GM23338 (cell line): ENCODE results near the gene FN3KRP. TPM values are rescaled to one million over a fixed set of nuclear protein-coding genes. Genes with fewer than 3 reads are reported as not detected.

ENCODE experiments used
- ATAC-seq: fragments of 200-7000 bp; cut with Tn5 transposase; 3 replicates; pipeline ENCODE4 v1.9.1; 2020
- DNase-seq: peaks from one replicate; pipeline ENCODE4 v3.0.0-alpha.2; 2015; ENCODE audit warnings: low spot score
- H2AFZ ChIP-seq: fragments of 200-600 bp; sonication (generic); 2 replicates; pipeline ENCODE4 v1.8.0; 2016; ENCODE audit warnings: antibody characterized with exemption, mild to moderate bottlenecking, moderate library complexity
- H3F3A ChIP-seq: fragments of 200-600 bp; sonication (generic); replicated peaks from 2 replicates; pipeline ENCODE4 v1.8.0; 2017; ENCODE audit warnings: antibody characterized with exemption, mixed run types, low read depth
- H3K27ac ChIP-seq: fragments of 200-600 bp; sonication (generic); 2 replicates; pipeline ENCODE4 v1.6.1; 2016; ENCODE audit warnings: low read depth
- H3K27me3 ChIP-seq: fragments of 200-600 bp; sonication (generic); 2 replicates; pipeline ENCODE4 v1.8.0; 2016; ENCODE audit warnings: mild to moderate bottlenecking, mixed run types, moderate library complexity; ENCODE audit not compliant: insufficient read depth
- H3K36me3 ChIP-seq: fragments of 200-600 bp; sonication (generic); 2 replicates; pipeline ENCODE4 v1.8.0; 2016; ENCODE audit warnings: mild to moderate bottlenecking; ENCODE audit not compliant: insufficient read depth
- H3K4me1 ChIP-seq: fragments of 200-600 bp; sonication (generic); 2 replicates; pipeline ENCODE4 v1.8.0; 2016; ENCODE audit warnings: mild to moderate bottlenecking, moderate library complexity; ENCODE audit not compliant: insufficient read depth
- H3K4me2 ChIP-seq: fragments of 200-600 bp; sonication (generic); 2 replicates; pipeline ENCODE4 v1.7.1; 2017; ENCODE audit warnings: mixed run types
- H3K4me3 ChIP-seq: fragments of 200-600 bp; sonication (generic); 2 replicates; pipeline ENCODE4 v1.6.1; 2016; ENCODE audit warnings: mixed run types
- H3K79me2 ChIP-seq: fragments of 200-600 bp; sonication (generic); replicated peaks from 2 replicates; pipeline ENCODE4 v1.8.0; 2017; ENCODE audit warnings: mild to moderate bottlenecking; ENCODE audit not compliant: insufficient read depth
- H3K9me2 ChIP-seq: fragments of 200-600 bp; sonication (generic); 2 replicates; pipeline ENCODE4 v1.8.0; 2017; ENCODE audit not compliant: insufficient read depth
- H4K20me1 ChIP-seq: fragments of 200-600 bp; sonication (generic); replicated peaks from 2 replicates; pipeline ENCODE4 v1.8.0; 2017; ENCODE audit warnings: mild to moderate bottlenecking; ENCODE audit not compliant: insufficient read depth
- H3K27ac Mint-ChIP-seq: 2 replicates; pipeline ENCODE4 v1.8.0; 2020; ENCODE audit warnings: inconsistent platforms, mild to moderate bottlenecking, moderate library complexity, mixed read lengths
- H3K27me3 Mint-ChIP-seq: 3 replicates; pipeline ENCODE4 v1.8.0; 2022; ENCODE audit warnings: low read depth, mild to moderate bottlenecking, moderate library complexity, mixed read lengths, inconsistent platforms; ENCODE audit not compliant: insufficient read depth, poor library complexity
- H3K36me3 Mint-ChIP-seq: 3 replicates; pipeline ENCODE4 v1.8.0; 2021; ENCODE audit warnings: low read depth, mild to moderate bottlenecking, inconsistent platforms, moderate library complexity, mixed read lengths
- H3K4me1 Mint-ChIP-seq: 3 replicates; pipeline ENCODE4 v1.8.0; 2020; ENCODE audit warnings: mild to moderate bottlenecking, inconsistent platforms, mixed read lengths
- H3K4me3 Mint-ChIP-seq: 3 replicates; pipeline ENCODE4 v1.8.0; 2021; ENCODE audit warnings: moderate library complexity, mild to moderate bottlenecking, inconsistent platforms, mixed read lengths
- H3K9me3 Mint-ChIP-seq: 3 replicates; pipeline ENCODE4 v1.8.0; 2020; ENCODE audit warnings: moderate library complexity, mild to moderate bottlenecking, inconsistent platforms, mixed read lengths
- CREB1 ChIP-seq: fragments of 250-450 bp; sonication (Bioruptor Pico); IDR thresholded peaks from 2 replicates; pipeline ENCODE4 v1.5.0; 2020; ENCODE audit warnings: low read depth, mild to moderate bottlenecking, moderate library complexity
- EZH2phosphoT487 ChIP-seq: fragments of 200-600 bp; sonication (generic); IDR thresholded peaks from one replicate; pipeline ENCODE4 v1.8.1; 2018; ENCODE audit warnings: antibody characterized with exemption; ENCODE audit not compliant: unreplicated experiment
- JUNB ChIP-seq: IDR thresholded peaks from one replicate; pipeline ENCODE4 v1.6.1; 2016; ENCODE audit warnings: antibody characterized with exemption; ENCODE audit not compliant: unreplicated experiment
- ZNF114 ChIP-seq: fragments of 250-450 bp; sonication (Bioruptor Pico); IDR thresholded peaks from 2 replicates; pipeline ENCODE4 v1.5.0; 2020; ENCODE audit warnings: mild to moderate bottlenecking, moderate library complexity
- ZNF331 ChIP-seq: fragments of 250-450 bp; sonication (Bioruptor Pico); IDR thresholded peaks from 2 replicates; pipeline ENCODE4 v1.5.0; 2020; ENCODE audit warnings: low read depth, mild to moderate bottlenecking, moderate library complexity
- polyA plus RNA-seq: library from polyadenylated mRNA; unstranded; fragments of >200 nt; fragmentation: Nextera tagmentation; extraction: Ambion mirVana; gene quantifications from 2 replicates; pipeline ENCODE4 v1.2.1, GENCODE V29; 2016
- total RNA-seq: library from RNA; depleted of rRNA; stranded (reverse); fragments of >200 nt; shearing (Covaris generic); gene quantifications from 2 replicates; pipeline ENCODE4 v1.2.3, GENCODE V29; 2014
- TF ChIP-seq, protein P1 (sequence below): IDR thresholded peaks from 2 replicates; pipeline ENCODE4 v1.6.1; 2016; ENCODE audit warnings: antibody characterized with exemption
- TF ChIP-seq, protein P2 (sequence below), 2 experiments: fragments of 200-600 bp in 1 of 2; sonication (generic) in 1 of 2; conservative IDR thresholded peaks; 2 replicates each; pipeline versions ENCODE4 v1.5.1 to v1.6.1; 2016 to 2017; ENCODE audit warnings: antibody characterized with exemption in 2 of 2, low read depth in 2 of 2, mild to moderate bottlenecking in 2 of 2, moderate library complexity in 1 of 2
- TF ChIP-seq, protein P3 (sequence below): fragments of 250-450 bp; sonication (Bioruptor Pico); IDR thresholded peaks from 2 replicates; pipeline ENCODE4 v1.5.0; 2020; ENCODE audit warnings: mild to moderate bottlenecking, moderate library complexity
- TF ChIP-seq, protein P4 (sequence below): IDR thresholded peaks from one replicate; pipeline ENCODE4 v1.6.1; 2018; ENCODE audit warnings: antibody characterized with exemption; ENCODE audit not compliant: unreplicated experiment

The FN3KRP gene
- total and polyA plus RNA-seq, 2 experiments from 2014 or later, result 15.9 to 16.7 TPM

DNA sequence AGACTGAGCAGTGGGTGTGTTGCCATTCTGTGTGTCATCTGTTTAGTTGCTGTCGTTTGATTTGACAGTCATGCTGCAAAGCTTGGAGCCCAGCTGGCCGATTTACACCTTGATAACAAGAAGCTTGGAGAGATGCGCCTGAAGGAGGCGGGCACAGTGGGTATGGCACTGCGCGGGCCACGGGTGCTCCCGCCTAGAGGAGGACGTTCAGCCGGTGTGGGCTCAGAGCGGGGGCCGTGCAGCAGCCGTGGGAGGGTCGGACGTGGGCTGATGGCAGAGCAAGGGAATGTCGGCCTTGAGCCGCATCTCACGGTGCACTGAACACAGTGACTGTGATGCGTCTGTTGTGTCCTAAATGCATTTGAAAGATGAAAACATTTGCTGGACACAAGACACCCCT, 3.7 kb downstream of the FN3KRP start:
- H3K27ac Mint-ChIP-seq, result no peak overlapping the region
- TF ChIP-seq ZNF331, result no peak
- TF ChIP-seq JUNB, result no peak
- TF ChIP-seq, protein P1, sequence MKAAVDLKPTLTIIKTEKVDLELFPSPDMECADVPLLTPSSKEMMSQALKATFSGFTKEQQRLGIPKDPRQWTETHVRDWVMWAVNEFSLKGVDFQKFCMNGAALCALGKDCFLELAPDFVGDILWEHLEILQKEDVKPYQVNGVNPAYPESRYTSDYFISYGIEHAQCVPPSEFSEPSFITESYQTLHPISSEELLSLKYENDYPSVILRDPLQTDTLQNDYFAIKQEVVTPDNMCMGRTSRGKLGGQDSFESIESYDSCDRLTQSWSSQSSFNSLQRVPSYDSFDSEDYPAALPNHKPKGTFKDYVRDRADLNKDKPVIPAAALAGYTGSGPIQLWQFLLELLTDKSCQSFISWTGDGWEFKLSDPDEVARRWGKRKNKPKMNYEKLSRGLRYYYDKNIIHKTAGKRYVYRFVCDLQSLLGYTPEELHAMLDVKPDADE, result no peak
- TF ChIP-seq EZH2phosphoT487, result no peak
- TF ChIP-seq, protein P2, sequence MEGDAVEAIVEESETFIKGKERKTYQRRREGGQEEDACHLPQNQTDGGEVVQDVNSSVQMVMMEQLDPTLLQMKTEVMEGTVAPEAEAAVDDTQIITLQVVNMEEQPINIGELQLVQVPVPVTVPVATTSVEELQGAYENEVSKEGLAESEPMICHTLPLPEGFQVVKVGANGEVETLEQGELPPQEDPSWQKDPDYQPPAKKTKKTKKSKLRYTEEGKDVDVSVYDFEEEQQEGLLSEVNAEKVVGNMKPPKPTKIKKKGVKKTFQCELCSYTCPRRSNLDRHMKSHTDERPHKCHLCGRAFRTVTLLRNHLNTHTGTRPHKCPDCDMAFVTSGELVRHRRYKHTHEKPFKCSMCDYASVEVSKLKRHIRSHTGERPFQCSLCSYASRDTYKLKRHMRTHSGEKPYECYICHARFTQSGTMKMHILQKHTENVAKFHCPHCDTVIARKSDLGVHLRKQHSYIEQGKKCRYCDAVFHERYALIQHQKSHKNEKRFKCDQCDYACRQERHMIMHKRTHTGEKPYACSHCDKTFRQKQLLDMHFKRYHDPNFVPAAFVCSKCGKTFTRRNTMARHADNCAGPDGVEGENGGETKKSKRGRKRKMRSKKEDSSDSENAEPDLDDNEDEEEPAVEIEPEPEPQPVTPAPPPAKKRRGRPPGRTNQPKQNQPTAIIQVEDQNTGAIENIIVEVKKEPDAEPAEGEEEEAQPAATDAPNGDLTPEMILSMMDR (conservative IDR thresholded peaks at IDR 0.05; ENCODE audit: low read depth in 2 of 2), result no peak
- TF ChIP-seq, protein P3, sequence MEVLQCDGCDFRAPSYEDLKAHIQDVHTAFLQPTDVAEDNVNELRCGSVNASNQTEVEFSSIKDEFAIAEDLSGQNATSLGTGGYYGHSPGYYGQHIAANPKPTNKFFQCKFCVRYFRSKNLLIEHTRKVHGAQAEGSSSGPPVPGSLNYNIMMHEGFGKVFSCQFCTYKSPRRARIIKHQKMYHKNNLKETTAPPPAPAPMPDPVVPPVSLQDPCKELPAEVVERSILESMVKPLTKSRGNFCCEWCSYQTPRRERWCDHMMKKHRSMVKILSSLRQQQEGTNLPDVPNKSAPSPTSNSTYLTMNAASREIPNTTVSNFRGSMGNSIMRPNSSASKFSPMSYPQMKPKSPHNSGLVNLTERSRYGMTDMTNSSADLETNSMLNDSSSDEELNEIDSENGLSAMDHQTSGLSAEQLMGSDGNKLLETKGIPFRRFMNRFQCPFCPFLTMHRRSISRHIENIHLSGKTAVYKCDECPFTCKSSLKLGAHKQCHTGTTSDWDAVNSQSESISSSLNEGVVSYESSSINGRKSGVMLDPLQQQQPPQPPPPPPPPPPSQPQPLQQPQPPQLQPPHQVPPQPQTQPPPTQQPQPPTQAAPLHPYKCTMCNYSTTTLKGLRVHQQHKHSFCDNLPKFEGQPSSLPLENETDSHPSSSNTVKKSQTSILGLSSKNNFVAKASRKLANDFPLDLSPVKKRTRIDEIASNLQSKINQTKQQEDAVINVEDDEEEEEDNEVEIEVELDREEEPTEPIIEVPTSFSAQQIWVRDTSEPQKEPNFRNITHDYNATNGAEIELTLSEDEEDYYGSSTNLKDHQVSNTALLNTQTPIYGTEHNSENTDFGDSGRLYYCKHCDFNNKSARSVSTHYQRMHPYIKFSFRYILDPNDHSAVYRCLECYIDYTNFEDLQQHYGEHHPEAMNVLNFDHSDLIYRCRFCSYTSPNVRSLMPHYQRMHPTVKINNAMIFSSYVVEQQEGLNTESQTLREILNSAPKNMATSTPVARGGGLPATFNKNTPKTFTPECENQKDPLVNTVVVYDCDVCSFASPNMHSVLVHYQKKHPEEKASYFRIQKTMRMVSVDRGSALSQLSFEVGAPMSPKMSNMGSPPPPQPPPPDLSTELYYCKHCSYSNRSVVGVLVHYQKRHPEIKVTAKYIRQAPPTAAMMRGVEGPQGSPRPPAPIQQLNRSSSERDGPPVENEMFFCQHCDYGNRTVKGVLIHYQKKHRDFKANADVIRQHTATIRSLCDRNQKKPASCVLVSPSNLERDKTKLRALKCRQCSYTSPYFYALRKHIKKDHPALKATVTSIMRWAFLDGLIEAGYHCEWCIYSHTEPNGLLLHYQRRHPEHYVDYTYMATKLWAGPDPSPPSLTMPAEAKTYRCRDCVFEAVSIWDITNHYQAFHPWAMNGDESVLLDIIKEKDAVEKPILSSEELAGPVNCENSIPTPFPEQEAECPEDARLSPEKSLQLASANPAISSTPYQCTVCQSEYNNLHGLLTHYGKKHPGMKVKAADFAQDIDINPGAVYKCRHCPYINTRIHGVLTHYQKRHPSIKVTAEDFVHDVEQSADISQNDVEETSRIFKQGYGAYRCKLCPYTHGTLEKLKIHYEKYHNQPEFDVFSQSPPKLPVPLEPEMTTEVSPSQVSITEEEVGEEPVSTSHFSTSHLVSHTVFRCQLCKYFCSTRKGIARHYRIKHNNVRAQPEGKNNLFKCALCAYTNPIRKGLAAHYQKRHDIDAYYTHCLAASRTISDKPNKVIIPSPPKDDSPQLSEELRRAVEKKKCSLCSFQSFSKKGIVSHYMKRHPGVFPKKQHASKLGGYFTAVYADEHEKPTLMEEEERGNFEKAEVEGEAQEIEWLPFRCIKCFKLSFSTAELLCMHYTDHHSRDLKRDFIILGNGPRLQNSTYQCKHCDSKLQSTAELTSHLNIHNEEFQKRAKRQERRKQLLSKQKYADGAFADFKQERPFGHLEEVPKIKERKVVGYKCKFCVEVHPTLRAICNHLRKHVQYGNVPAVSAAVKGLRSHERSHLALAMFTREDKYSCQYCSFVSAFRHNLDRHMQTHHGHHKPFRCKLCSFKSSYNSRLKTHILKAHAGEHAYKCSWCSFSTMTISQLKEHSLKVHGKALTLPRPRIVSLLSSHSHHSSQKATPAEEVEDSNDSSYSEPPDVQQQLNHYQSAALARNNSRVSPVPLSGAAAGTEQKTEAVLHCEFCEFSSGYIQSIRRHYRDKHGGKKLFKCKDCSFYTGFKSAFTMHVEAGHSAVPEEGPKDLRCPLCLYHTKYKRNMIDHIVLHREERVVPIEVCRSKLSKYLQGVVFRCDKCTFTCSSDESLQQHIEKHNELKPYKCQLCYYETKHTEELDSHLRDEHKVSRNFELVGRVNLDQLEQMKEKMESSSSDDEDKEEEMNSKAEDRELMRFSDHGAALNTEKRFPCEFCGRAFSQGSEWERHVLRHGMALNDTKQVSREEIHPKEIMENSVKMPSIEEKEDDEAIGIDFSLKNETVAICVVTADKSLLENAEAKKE, result no peak
- TF ChIP-seq CREB1, result no peak
- TF ChIP-seq, protein P4, sequence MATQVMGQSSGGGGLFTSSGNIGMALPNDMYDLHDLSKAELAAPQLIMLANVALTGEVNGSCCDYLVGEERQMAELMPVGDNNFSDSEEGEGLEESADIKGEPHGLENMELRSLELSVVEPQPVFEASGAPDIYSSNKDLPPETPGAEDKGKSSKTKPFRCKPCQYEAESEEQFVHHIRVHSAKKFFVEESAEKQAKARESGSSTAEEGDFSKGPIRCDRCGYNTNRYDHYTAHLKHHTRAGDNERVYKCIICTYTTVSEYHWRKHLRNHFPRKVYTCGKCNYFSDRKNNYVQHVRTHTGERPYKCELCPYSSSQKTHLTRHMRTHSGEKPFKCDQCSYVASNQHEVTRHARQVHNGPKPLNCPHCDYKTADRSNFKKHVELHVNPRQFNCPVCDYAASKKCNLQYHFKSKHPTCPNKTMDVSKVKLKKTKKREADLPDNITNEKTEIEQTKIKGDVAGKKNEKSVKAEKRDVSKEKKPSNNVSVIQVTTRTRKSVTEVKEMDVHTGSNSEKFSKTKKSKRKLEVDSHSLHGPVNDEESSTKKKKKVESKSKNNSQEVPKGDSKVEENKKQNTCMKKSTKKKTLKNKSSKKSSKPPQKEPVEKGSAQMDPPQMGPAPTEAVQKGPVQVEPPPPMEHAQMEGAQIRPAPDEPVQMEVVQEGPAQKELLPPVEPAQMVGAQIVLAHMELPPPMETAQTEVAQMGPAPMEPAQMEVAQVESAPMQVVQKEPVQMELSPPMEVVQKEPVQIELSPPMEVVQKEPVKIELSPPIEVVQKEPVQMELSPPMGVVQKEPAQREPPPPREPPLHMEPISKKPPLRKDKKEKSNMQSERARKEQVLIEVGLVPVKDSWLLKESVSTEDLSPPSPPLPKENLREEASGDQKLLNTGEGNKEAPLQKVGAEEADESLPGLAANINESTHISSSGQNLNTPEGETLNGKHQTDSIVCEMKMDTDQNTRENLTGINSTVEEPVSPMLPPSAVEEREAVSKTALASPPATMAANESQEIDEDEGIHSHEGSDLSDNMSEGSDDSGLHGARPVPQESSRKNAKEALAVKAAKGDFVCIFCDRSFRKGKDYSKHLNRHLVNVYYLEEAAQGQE, result no peak
- TF ChIP-seq ZNF114, result no peak

More for the DNA sequence above, 3.7 kb downstream of the FN3KRP start:
- no peak overlapping the region for H3K27ac ChIP-seq
- Mint-ChIP-seq H3K4me3 (no peak overlapping the region), H3K4me1 (peaks cover 9% of the 10 kb centered on the region), H3K36me3 (peaks cover 24% of the 10 kb centered on the region), H3K27me3 (peaks cover 1% of the 10 kb centered on the region), H3K9me3 (no peaks in the 10 kb centered on the region; the same call in 2 of the 3 replicates)
- no peak overlapping the region for H3K4me3 ChIP-seq
- ATAC-seq (no peak), DNase-seq (no peak)
- H3K36me3 ChIP-seq, result no peaks in the 10 kb centered on the region
- H3K9me2 ChIP-seq, result no peaks in the 10 kb centered on the region
- H4K20me1 ChIP-seq, result no peaks in the 10 kb centered on the region
- peaks cover 4% of the 10 kb centered on the region; the same call in 1 of the 2 replicates for H3K4me1 ChIP-seq
- no peak overlapping the region for H2AFZ ChIP-seq
- peaks cover 4% of the 10 kb centered on the region; the same call in 1 of the 2 replicates for H3K79me2 ChIP-seq
- H3K27me3 ChIP-seq, result 0 out of 2 replicates have a peak, but pooled peaks cover 4% of the 10 kb centered on the region
- H3F3A ChIP-seq, result no peaks in the 10 kb centered on the region
- no peak overlapping the region for H3K4me2 ChIP-seq
